GM12873 (cell line): Measurements from ENCODE around the gene MCF2L2.

Experiments
- TF ChIP-seq, protein P1 (sequence below): IDR thresholded peaks from 2 replicates; pipeline ENCODE4 v1.5.1; 2012; ENCODE audit warnings: low read depth, mild to moderate bottlenecking, moderate library complexity, low read length, control low read depth; ENCODE audit not compliant: insufficient read depth; ENCODE audit errors: missing control alignments

The MCF2L2 gene

DNA sequence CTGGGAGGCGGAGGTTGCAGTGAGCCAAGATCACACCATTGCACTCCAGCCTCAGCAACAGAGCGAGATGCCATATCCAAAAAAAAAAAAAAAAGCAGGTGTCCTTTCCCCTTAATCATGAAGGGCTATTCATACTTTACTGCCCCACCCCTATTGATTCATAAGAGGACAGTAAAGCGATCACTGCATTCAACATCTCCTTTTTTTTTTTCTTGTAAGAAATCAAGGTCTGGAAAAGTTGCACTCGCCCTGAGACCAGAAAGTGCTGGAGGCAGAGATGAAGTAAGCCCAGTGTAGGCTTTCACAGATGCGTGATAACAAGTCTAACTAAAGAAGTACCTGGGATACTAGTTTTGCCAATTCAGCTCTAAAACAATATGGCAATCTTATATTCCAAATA is 151.2 kb downstream of the MCF2L2 start:
- TF ChIP-seq, protein P1, sequence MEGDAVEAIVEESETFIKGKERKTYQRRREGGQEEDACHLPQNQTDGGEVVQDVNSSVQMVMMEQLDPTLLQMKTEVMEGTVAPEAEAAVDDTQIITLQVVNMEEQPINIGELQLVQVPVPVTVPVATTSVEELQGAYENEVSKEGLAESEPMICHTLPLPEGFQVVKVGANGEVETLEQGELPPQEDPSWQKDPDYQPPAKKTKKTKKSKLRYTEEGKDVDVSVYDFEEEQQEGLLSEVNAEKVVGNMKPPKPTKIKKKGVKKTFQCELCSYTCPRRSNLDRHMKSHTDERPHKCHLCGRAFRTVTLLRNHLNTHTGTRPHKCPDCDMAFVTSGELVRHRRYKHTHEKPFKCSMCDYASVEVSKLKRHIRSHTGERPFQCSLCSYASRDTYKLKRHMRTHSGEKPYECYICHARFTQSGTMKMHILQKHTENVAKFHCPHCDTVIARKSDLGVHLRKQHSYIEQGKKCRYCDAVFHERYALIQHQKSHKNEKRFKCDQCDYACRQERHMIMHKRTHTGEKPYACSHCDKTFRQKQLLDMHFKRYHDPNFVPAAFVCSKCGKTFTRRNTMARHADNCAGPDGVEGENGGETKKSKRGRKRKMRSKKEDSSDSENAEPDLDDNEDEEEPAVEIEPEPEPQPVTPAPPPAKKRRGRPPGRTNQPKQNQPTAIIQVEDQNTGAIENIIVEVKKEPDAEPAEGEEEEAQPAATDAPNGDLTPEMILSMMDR, result no peak

DNA sequence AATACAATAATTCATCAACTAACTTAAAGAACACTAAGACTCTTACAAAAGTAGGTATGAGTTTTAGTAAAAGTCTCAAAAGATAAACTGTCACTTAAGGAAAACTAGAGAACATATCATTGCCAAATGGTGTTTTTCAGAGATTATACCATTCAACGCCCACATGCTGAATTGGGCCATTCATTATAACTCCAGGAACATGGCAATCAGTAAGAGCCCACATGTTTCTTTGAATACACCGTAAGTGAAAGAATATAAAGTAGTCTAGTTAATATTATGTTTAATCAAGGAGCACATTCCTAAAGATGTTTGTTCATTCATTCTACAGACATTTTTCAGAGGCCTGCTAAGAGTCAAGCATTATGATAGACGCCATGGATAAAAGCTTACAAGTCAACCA is 152.5 kb downstream of the MCF2L2 start:
- TF ChIP-seq, protein P1, result no peak

DNA sequence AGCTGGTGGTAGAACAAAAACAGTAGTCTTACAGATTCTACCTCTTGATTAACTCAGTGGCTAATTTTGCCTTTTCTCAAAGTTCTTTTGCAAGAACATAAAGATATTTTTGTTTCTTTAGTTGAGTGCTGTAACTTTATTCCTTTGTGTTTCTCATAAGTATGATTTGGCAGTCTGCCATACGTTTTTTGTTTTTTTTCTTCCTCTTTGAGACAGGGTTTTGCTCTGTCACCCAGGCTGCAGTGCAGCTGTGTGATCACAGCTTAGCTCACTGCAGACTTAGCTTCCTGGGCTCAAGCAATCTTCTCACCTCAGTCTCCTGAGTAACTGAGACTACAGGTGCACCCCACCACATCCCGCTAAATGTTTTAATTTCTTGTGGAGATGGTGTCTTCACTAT is 153.0 kb downstream of the MCF2L2 start:
- TF ChIP-seq, protein P1, result no peak

DNA sequence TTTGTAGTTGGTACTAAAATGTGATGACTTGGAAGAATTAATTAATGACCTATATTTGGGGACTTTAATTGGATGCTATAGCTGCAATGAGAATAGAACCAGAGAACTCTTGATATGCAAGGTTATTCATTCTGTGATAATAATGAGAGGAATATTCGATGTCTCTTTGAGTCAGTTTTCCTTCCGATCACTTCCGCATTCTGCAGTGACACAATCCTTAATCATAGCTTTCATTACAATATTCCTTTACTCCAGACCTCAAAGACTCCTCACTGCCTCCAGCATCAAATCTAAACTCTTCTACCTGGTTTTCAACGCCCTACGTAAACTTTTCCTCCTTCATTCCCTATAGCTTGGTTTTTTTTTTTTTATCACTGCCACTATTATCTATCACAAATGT is 153.8 kb downstream of the MCF2L2 start:
- TF ChIP-seq, protein P1, result no peak

DNA sequence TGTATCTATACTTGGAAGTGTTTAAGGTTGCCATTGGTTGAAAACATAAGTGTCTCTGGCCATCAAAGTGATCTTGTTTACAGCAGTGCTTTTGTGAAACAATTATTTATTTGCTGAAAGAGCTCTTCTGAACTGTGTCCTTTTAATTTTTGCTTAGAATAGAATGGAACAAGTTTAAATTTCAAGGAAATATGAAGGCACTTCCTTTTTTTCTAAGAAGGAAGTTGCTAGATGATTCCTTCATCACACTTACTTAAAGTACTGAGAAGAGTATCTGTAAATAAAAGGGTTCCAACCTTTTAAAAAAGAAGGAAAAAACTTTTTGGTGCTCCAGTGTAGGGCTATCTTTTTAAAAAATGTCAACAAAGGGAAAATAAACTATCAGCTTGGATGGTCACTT is 155.6 kb downstream of the MCF2L2 start:
- TF ChIP-seq, protein P1, result no peak

DNA sequence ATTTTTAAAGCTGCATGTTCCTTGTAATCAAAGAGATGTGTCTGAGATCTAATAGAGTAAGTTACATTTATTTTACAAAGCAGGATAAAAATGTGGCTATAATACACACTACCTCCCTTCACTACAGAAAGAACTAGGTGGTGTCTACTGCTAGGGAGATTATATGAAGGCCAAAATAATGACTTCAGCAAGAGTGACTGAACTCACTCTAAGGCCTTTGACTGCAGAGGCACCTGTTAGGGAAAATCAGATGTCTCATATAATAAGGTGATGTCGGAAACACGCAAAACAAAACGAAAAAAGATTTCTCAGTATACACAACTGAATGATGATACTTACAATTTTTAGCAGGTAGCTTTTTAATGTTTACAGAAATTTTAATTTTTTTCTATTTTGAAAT is 156.3 kb downstream of the MCF2L2 start:
- TF ChIP-seq, protein P1, result no peak

DNA sequence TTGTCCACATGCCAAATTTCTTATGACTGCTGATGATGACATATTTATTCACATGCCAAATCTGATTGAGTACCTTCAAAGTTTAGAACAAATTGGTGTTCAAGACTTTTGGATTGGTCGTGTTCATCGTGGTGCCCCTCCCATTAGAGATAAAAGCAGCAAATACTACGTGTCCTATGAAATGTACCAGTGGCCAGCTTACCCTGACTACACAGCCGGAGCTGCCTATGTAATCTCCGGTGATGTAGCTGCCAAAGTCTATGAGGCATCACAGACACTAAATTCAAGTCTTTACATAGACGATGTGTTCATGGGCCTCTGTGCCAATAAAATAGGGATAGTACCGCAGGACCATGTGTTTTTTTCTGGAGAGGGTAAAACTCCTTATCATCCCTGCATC is 158.1 kb downstream of the MCF2L2 start:
- TF ChIP-seq, protein P1, result no peak

DNA sequence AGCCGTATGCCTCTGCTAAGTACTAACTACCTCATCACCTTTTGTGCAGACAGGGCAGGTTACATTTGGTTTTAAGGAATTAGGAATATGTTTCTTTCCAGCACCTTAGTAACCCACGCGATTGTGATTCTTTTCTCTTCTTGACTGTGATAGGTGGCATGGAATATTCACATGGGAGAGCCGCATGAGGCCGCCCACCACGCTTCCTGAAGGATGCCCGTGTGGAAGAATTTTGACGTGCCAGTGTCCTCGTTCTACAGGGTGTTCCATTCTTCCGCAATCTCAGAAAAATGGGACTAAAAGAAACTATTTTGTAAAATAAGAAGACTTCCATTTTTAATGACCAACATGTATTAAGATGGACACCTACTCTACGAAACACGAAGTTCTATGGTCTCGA is 159.1 kb downstream of the MCF2L2 start:
- TF ChIP-seq, protein P1, result no peak
